HEK293T (cell line): ENCODE results near the gene FAS.

Experiments used
- ARNT ChIP-seq: fragments of 450-650 bp; IDR thresholded peaks from 2 replicates; pipeline ENCODE4 v1.6.1; 2017; ENCODE audit warnings: mild to moderate bottlenecking
- FOXK2 ChIP-seq: fragments of 450-650 bp; IDR thresholded peaks from 2 replicates; pipeline ENCODE4 v1.6.1; 2016; ENCODE audit warnings: mild to moderate bottlenecking
- FOXM1 ChIP-seq: fragments of 450-650 bp; IDR thresholded peaks from 2 replicates; pipeline ENCODE4 v1.6.1; 2017; ENCODE audit warnings: mild to moderate bottlenecking, borderline replicate concordance
- SUZ12 ChIP-seq: fragments of 450-650 bp; IDR thresholded peaks from 2 replicates; pipeline ENCODE4 v1.6.1; 2016; ENCODE audit warnings: mild to moderate bottlenecking

- no peak for TF ChIP-seq FOXK2
- no peak for TF ChIP-seq ARNT
- TF ChIP-seq SUZ12: no peak
- no peak for TF ChIP-seq FOXM1
Observed at GRCh38 chr10:88964869-88965415, 25.7 kb upstream of the FAS start.
